Activated naive CD4-positive, alpha-beta T cell treated with anti-CD3 and anti-CD28 coated beads, Interleukin-2, amount 50 U/mL, for 24 hours (primary cell): ENCODE data around the gene FBXO21.

Experiments
- H3K27ac Mint-ChIP-seq: one replicate; pipeline ENCODE4 v1.8.0; 2021; ENCODE audit warnings: mild to moderate bottlenecking, mixed read lengths
- H3K27me3 Mint-ChIP-seq: one replicate; pipeline ENCODE4 v1.8.0; 2021; ENCODE audit warnings: mixed read lengths
- H3K36me3 Mint-ChIP-seq: one replicate; pipeline ENCODE4 v1.8.0; 2021; ENCODE audit warnings: mixed read lengths
- H3K4me1 Mint-ChIP-seq: one replicate; pipeline ENCODE4 v1.8.0; 2021; ENCODE audit warnings: mixed read lengths
- H3K4me3 Mint-ChIP-seq: one replicate; pipeline ENCODE4 v1.8.0; 2021; ENCODE audit warnings: mild to moderate bottlenecking, mixed read lengths
- H3K9me3 Mint-ChIP-seq: one replicate; pipeline ENCODE4 v1.8.0; 2021; ENCODE audit warnings: mixed read lengths

Gene FBXO21

DNA sequence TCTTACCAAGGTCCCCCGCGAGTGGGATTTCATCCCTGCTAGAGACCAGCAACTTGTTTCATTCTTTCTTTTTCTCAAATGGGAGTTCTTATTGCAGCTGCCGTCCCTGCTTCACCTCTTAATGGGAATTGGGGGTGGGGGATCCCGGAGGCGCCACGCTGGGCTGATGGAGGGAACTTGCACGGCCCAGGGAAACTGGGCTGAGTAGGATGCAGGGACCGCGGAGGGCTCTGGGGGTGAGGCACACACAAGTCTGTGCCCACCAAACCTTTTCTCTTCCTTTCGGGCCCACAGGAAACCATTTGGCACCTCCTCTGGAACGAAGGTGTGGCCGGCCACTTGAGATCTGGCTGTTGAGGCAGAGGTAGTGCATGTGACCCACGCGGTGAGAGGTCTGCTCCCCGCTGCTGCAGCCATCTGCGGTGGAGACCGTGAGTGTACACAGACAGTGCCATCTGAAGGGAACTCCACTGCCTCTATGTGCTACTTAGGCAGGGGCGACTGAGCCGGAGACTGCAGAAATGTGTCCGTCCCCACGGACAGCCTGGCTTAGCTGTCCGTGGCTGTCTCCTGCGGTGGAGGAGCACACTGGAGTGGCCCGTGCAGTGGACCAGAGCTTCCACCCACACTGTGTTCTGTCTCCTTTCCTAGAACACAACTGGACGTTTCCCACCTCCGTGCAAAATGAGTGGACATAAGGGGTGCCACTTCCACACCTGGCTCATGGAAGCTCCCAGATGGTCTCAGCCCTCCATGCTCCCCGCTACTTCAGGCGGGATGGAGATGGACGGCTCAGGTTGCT is 49.0 kb downstream of the FBXO21 start:
- peaks cover 7% of the 10 kb centered on the region for H3K36me3 Mint-ChIP-seq
- no peaks in the 10 kb centered on the region for H3K9me3 Mint-ChIP-seq
- H3K4me1 Mint-ChIP-seq, result no peaks in the 10 kb centered on the region
- no peak overlapping the region for H3K4me3 Mint-ChIP-seq
- no peaks in the 10 kb centered on the region for H3K27me3 Mint-ChIP-seq
- H3K27ac Mint-ChIP-seq, result no peak overlapping the region

- H3K27me3 Mint-ChIP-seq, result no peaks in the 10 kb centered on the region
- H3K4me1 Mint-ChIP-seq, result no peaks in the 10 kb centered on the region
- no peak overlapping the region for H3K4me3 Mint-ChIP-seq
- H3K9me3 Mint-ChIP-seq, result no peaks in the 10 kb centered on the region
- peaks cover 5% of the 10 kb centered on the region for H3K36me3 Mint-ChIP-seq
- peak overlapping the region; percentile 57 for H3K27ac Mint-ChIP-seq
These were observed 49.7 kb downstream of the FBXO21 start for GRCh38 chr12:117140397-117141096.

DNA sequence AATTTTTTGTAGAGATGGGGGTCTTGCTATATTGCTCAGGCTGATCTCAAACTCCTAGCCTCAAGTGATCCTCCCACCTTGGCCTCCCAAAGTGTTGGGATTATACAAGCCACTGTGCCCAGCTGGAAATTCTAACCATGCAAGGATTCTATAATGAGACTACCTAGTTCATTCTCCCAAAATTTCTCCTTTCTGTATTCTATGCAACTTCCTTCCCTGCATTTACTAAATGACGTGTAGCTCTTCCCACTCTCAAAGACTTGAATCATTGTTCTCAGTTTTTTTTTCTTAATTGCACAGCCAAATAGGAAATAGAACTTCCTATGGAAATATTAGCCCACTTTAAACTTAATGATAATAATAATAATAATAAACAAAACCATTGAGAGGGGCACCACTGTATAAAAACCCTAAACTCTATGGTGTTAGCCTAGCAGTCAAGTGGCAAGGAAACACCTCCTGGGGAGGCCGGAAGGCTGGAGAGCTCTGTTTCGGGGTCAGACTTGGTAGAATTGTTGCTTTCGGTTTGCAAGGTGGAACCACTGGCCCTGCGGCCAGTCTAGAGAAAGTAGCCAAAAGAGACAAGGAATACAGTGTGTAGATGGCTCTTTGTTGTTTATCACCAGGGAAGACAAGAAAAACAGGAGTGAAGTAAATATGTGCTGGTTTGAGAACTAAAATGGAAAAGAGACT is 51.1 kb downstream of the FBXO21 start:
- Mint-ChIP-seq H3K27ac (no peak overlapping the region), H3K27me3 (no peaks in the 10 kb centered on the region), H3K4me3 (no peak overlapping the region), H3K4me1 (peaks cover 2% of the 10 kb centered on the region), H3K9me3 (no peaks in the 10 kb centered on the region), H3K36me3 (peaks cover 3% of the 10 kb centered on the region)

GRCh38 chr12:117134721-117135120 is 55.5 kb downstream of the FBXO21 start:
- Mint-ChIP-seq H3K4me1 (peaks cover 10% of the 10 kb centered on the region), H3K4me3 (no peak overlapping the region), H3K27ac (no peak overlapping the region)

GRCh38 chr12:117134059-117134458 is 56.2 kb downstream of the FBXO21 start:
- Mint-ChIP-seq H3K36me3 (no peaks in the 10 kb centered on the region), H3K9me3 (no peaks in the 10 kb centered on the region), H3K4me3 (peak overlapping the region; percentile 69), H3K27ac (peak overlapping the region; percentile 84), H3K4me1 (peaks cover 10% of the 10 kb centered on the region), H3K27me3 (no peaks in the 10 kb centered on the region)

More at GRCh38 chr12:117134721-117135120, 55.5 kb downstream of the FBXO21 start:
- no peaks in the 10 kb centered on the region for H3K9me3 Mint-ChIP-seq
- no peaks in the 10 kb centered on the region for H3K27me3 Mint-ChIP-seq
- no peaks in the 10 kb centered on the region for H3K36me3 Mint-ChIP-seq

DNA sequence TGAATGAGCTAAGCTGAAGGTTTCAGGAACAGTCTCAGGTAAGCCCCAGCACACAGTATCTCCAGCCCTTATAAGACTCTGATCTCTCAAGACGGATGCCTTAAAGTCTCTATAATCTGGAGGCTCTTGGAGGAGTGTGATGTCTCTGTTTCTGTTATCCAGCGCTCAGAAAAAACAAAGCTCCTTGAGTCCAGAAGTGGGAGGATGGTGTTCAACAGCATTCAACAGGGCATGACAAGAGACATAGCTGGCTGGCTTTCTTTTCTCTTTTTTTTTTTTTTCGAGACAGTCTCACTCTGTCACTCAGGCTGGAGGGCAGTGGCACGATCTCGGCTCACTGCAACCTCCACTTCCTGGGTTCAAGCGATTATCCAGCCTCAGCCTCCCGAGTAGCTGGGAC is 59.5 kb downstream of the FBXO21 start:
- Mint-ChIP-seq H3K4me3 (no peak overlapping the region), H3K27me3 (no peaks in the 10 kb centered on the region), H3K4me1 (peaks cover 10% of the 10 kb centered on the region), H3K27ac (no peak overlapping the region), H3K36me3 (no peaks in the 10 kb centered on the region), H3K9me3 (no peaks in the 10 kb centered on the region)

- no peaks in the 10 kb centered on the region for H3K27me3 Mint-ChIP-seq
- no peaks in the 10 kb centered on the region for H3K36me3 Mint-ChIP-seq
- no peak overlapping the region for H3K27ac Mint-ChIP-seq
- H3K9me3 Mint-ChIP-seq, result no peaks in the 10 kb centered on the region
- no peak overlapping the region for H3K4me3 Mint-ChIP-seq
- peaks cover 10% of the 10 kb centered on the region for H3K4me1 Mint-ChIP-seq
These were observed 60.9 kb downstream of the FBXO21 start for GRCh38 chr12:117129391-117129790.

- no peak overlapping the region for H3K27ac Mint-ChIP-seq
- no peak overlapping the region for H3K4me3 Mint-ChIP-seq
- no peaks in the 10 kb centered on the region for H3K27me3 Mint-ChIP-seq
- H3K36me3 Mint-ChIP-seq, result no peaks in the 10 kb centered on the region
- no peaks in the 10 kb centered on the region for H3K9me3 Mint-ChIP-seq
- peaks cover 5% of the 10 kb centered on the region for H3K4me1 Mint-ChIP-seq
These were observed 62.1 kb downstream of the FBXO21 start for GRCh38 chr12:117127933-117128823.

GRCh38 chr12:117126335-117126734 is 63.9 kb downstream of the FBXO21 start:
- no peak overlapping the region for H3K4me3 Mint-ChIP-seq
- no peaks in the 10 kb centered on the region for H3K36me3 Mint-ChIP-seq
- peaks cover 5% of the 10 kb centered on the region for H3K4me1 Mint-ChIP-seq
- H3K27ac Mint-ChIP-seq, result no peak overlapping the region
- no peaks in the 10 kb centered on the region for H3K9me3 Mint-ChIP-seq
- H3K27me3 Mint-ChIP-seq, result no peaks in the 10 kb centered on the region

DNA sequence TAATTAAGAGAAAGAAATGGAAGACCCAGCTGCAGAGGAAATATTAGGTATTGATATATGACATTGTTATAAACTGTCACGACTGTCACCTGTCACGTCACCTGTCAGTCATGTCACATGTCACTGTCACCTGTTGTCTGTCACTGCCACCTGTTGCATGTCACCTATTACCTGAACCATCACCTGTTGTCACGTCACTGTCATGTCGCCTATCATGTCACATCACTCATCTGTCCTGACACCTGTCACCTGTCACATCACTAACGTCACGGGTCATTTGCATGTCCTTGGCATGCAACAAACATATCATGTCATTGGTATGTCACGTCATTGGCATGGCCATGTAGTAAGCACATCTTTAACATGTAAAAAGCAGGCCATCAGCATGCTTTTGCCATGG is 64.5 kb downstream of the FBXO21 start:
- H3K27ac Mint-ChIP-seq, result no peak overlapping the region
- no peaks in the 10 kb centered on the region for H3K9me3 Mint-ChIP-seq
- no peak overlapping the region for H3K4me3 Mint-ChIP-seq
- H3K36me3 Mint-ChIP-seq, result no peaks in the 10 kb centered on the region
- H3K4me1 Mint-ChIP-seq, result peaks cover 5% of the 10 kb centered on the region
- no peaks in the 10 kb centered on the region for H3K27me3 Mint-ChIP-seq

- no peaks in the 10 kb centered on the region for H3K27me3 Mint-ChIP-seq
- no peak overlapping the region for H3K4me3 Mint-ChIP-seq
- H3K9me3 Mint-ChIP-seq, result no peaks in the 10 kb centered on the region
- H3K27ac Mint-ChIP-seq, result no peak overlapping the region
- H3K36me3 Mint-ChIP-seq, result no peaks in the 10 kb centered on the region
- H3K4me1 Mint-ChIP-seq, result peaks cover 5% of the 10 kb centered on the region
These were observed 65.0 kb downstream of the FBXO21 start for GRCh38 chr12:117125272-117125613.

- H3K9me3 Mint-ChIP-seq, result no peaks in the 10 kb centered on the region
- no peak overlapping the region for H3K4me3 Mint-ChIP-seq
- H3K36me3 Mint-ChIP-seq, result no peaks in the 10 kb centered on the region
- no peak overlapping the region for H3K27ac Mint-ChIP-seq
- peaks cover 5% of the 10 kb centered on the region for H3K4me1 Mint-ChIP-seq
- H3K27me3 Mint-ChIP-seq, result no peaks in the 10 kb centered on the region
These were observed 65.6 kb downstream of the FBXO21 start for GRCh38 chr12:117124421-117125271.

- no peaks in the 10 kb centered on the region for H3K36me3 Mint-ChIP-seq
- H3K27me3 Mint-ChIP-seq, result no peaks in the 10 kb centered on the region
- H3K27ac Mint-ChIP-seq, result no peak overlapping the region
These were observed 68.8 kb downstream of the FBXO21 start for GRCh38 chr12:117121441-117121840.

DNA sequence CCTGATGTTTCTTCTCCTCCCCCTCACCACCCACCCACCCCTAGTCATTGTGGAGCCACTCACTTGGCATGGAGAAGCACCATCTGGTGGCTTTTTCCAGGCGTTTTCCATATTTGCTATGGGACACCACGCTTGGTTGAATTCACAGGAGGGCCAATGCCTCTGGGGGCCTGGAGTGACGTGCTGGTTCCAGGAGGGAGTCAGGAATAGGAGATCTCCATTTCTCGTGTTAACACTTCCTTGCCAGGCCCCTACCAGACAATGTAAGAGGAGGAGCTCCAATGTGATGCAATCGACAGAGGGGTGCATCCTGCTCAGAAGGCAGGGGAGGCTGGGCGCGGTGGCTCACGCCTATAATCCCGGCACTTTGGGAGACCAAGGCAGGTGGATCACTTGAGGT is 69.5 kb downstream of the FBXO21 start:
- peaks cover 5% of the 10 kb centered on the region for H3K4me1 Mint-ChIP-seq
- no peak overlapping the region for H3K27ac Mint-ChIP-seq
- H3K27me3 Mint-ChIP-seq, result no peaks in the 10 kb centered on the region
- no peaks in the 10 kb centered on the region for H3K36me3 Mint-ChIP-seq
- no peak overlapping the region for H3K4me3 Mint-ChIP-seq
- H3K9me3 Mint-ChIP-seq, result no peaks in the 10 kb centered on the region

More at GRCh38 chr12:117121441-117121840, 68.8 kb downstream of the FBXO21 start:
- Mint-ChIP-seq H3K9me3 (no peaks in the 10 kb centered on the region), H3K4me3 (no peak overlapping the region), H3K4me1 (peaks cover 5% of the 10 kb centered on the region)
